GM12865 (cell line): ENCODE data around the gene THAP7.

Source experiments
- DNase-seq: peaks from one replicate; pipeline ENCODE4 v3.0.0; 2010; ENCODE audit warnings: low read depth
- H3K4me3 ChIP-seq: 2 replicates; pipeline ENCODE4 v1.5.1; 2011; ENCODE audit warnings: mild to moderate bottlenecking, low read depth, low read length, control low read depth
- CTCF ChIP-seq: IDR thresholded peaks from 2 replicates; pipeline ENCODE4 v1.5.1; 2011; ENCODE audit warnings: low read length, control low read depth, low read depth, inconsistent platforms; ENCODE audit not compliant: insufficient read depth; ENCODE audit errors: missing control alignments

The THAP7 gene

GRCh38 chr22:20998411-20999336 is 3.2 kb downstream of the THAP7 start:
- no peak overlapping the region for H3K4me3 ChIP-seq
- no peak for DNase-seq
- TF ChIP-seq CTCF, result no peak

GRCh38 chr22:20997536-20998257 is 4.2 kb downstream of the THAP7 start:
- no peak for DNase-seq
- no peak overlapping the region for H3K4me3 ChIP-seq
- no peak for TF ChIP-seq CTCF

- no peak for TF ChIP-seq CTCF
- no peak for DNase-seq
- H3K4me3 ChIP-seq, result no peak overlapping the region
Observed at GRCh38 chr22:20996598-20997535, 5.1 kb downstream of the THAP7 start.

- TF ChIP-seq CTCF, result no peak
- DNase-seq, result no peak
- no peak overlapping the region for H3K4me3 ChIP-seq
Observed at GRCh38 chr22:20996031-20996410, 5.9 kb downstream of the THAP7 start.

- H3K4me3 ChIP-seq, result no peak overlapping the region
Observed at GRCh38 chr22:20995329-20996030, 6.4 kb downstream of the THAP7 start.

More at GRCh38 chr22:20995329-20996030, 6.4 kb downstream of the THAP7 start:
- no peak for TF ChIP-seq CTCF
- no peak for DNase-seq
